NB4 (cell line): ENCODE results near the gene CLEC7A.

Source experiments
- DNase-seq: peaks from one replicate; pipeline ENCODE4 v3.0.0; 2010; ENCODE audit warnings: low read depth
- H3K4me3 ChIP-seq: one replicate; pipeline ENCODE4 v1.5.1; 2011; ENCODE audit warnings: mild to moderate bottlenecking, low read depth, low read length, moderate library complexity
- CTCF ChIP-seq: IDR thresholded peaks from one replicate; pipeline ENCODE4 v1.5.1; 2012; ENCODE audit warnings: low read depth, low read length
- MAX ChIP-seq: IDR thresholded peaks from 2 replicates; pipeline ENCODE4 v1.6.1; 2011; ENCODE audit warnings: low read depth, low read length
- MYC ChIP-seq: IDR thresholded peaks from 2 replicates; pipeline ENCODE4 v1.6.1; 2011; ENCODE audit warnings: low read depth, low read length
- POLR2A ChIP-seq: IDR thresholded peaks from 2 replicates; pipeline ENCODE4 v1.6.1; 2011; ENCODE audit warnings: mild to moderate bottlenecking; ENCODE audit not compliant: insufficient read length; ENCODE audit errors: extremely low read depth

CLEC7A gene

GRCh38 chr12:10136637-10137205 is 6.7 kb upstream of the CLEC7A start:
- no peak for DNase-seq
- TF ChIP-seq MAX (no peak), CTCF (no peak), POLR2A (no peak), MYC (no peak)

GRCh38 chr12:10135126-10135525 is 5.1 kb upstream of the CLEC7A start:
- TF ChIP-seq POLR2A (no peak), CTCF (no peak), MYC (no peak), MAX (no peak)
- H3K4me3 ChIP-seq: no peak overlapping the region
- no peak for DNase-seq

More at GRCh38 chr12:10136637-10137205, 6.7 kb upstream of the CLEC7A start:
- H3K4me3 ChIP-seq: no peak overlapping the region

GRCh38 chr12:10132850-10133370 is 2.9 kb upstream of the CLEC7A start:
- TF ChIP-seq CTCF: no peak
- no peak for TF ChIP-seq MYC
- TF ChIP-seq POLR2A: no peak
- TF ChIP-seq MAX: no peak
- H3K4me3 ChIP-seq: no peak overlapping the region
- no peak for DNase-seq

- peak; percentile 45 for DNase-seq
- H3K4me3 ChIP-seq: no peak overlapping the region
- TF ChIP-seq MAX: no peak
- no peak for TF ChIP-seq POLR2A
- TF ChIP-seq CTCF: no peak
- no peak for TF ChIP-seq MYC
Observed at GRCh38 chr12:10131111-10131690, 1.2 kb upstream of the CLEC7A start.

GRCh38 chr12:10128687-10129086 is 1.3 kb downstream of the CLEC7A start:
- DNase-seq: peak; percentile 80
- H3K4me3 ChIP-seq: no peak overlapping the region
- TF ChIP-seq MYC (no peak), MAX (0 out of 2 replicates have a peak, but pooled peaks have one; percentile 6), CTCF (no peak), POLR2A (no peak)

GRCh38 chr12:10126413-10126812 is 3.6 kb downstream of the CLEC7A start:
- TF ChIP-seq MAX: no peak
- no peak for TF ChIP-seq MYC
- TF ChIP-seq CTCF: no peak
- no peak for TF ChIP-seq POLR2A
- DNase-seq: no peak

More at GRCh38 chr12:10126413-10126812, 3.6 kb downstream of the CLEC7A start:
- H3K4me3 ChIP-seq: no peak overlapping the region
